Thyroid gland (tissue), 4 donors: ENCODE measurements around the gene RTN4.

Source experiments
- CTCF ChIP-seq, 6 experiments: fragments of 200-600 bp in 3 of 6; fragments of 450-650 bp in 3 of 6; sonication (generic) in 3 of 6; IDR thresholded peaks; one replicate each; pipeline ENCODE4 v1.5.1; 2016 to 2019; ENCODE audit warnings: antibody characterized with exemption in 6 of 6, mild to moderate bottlenecking in 2 of 6, inconsistent platforms in 1 of 6, moderate library complexity in 1 of 6
- POLR2A ChIP-seq, 2 donors: fragments of 450-650 bp; IDR thresholded peaks; one replicate each; pipeline ENCODE4 v1.6.1; 2017; ENCODE audit warnings: antibody characterized with exemption in 2 of 2, mild to moderate bottlenecking in 2 of 2, moderate library complexity in 1 of 2

GRCh38 chr2:55033921-55034320 is 16.3 kb downstream of the RTN4 start:
- TF ChIP-seq CTCF (IDR thresholded peaks at IDR 0.05): no peak
- TF ChIP-seq POLR2A (IDR thresholded peaks at IDR 0.05): no peak
